HT1080 (cell line): Measurements from ENCODE around the gene NTSR1. TPM values are rescaled to one million over a fixed set of nuclear protein-coding genes. Genes with fewer than 3 reads are reported as not detected.

Experiments
- DNase-seq: peaks from one replicate; pipeline ENCODE4 v3.0.0-alpha.2; 2015; ENCODE audit warnings: low read depth
- total RNA-seq: library from RNA; depleted of rRNA; stranded (reverse); fragments of >200 nt; shearing (Covaris generic); gene quantifications from 2 replicates; pipeline ENCODE4 v1.2.3, GENCODE V29; 2014

NTSR1 gene
- total RNA-seq, 1 experiment from 2014 or later = 0.19 TPM

DNA sequence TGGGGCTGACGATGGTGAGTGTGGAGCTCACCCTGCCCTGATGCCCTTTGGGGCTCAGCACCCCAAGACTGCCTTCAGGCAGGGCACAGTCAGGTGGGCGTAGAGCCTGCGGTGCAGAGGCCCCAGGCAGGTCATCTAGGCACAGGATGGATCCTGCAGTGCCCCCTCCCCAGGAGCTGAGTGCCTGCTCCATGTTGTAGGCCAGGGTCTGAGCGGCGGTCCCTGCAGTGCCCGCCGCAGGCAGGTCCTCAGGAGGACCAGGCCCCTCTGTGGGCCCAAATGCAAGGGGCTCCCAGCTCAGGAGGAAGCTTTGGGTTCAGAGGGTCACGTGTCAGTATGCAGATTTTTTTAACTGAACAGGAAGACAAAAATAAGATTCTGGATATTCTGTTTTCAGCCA, 90.4 kb downstream of the NTSR1 start:
- no peak for DNase-seq

DNA sequence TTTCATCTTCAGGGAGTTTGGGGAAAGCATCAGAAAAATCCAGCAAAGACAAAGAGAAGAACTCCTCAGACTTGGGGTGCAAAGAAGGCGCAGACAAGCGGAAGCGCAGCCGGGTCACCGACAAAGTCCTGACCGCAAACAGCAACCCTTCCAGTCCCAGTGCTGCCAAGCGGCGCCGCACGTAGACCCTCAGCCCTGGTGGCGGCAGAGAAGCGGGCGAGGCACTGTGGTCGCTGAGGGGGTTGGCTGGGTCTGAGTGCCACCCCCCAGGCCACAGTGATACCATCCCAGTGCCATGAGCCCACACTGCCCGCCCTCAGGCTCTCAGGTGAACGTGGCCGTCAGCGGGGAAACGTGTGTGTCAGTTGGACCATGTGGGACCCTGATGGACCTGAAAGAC, 90.8 kb downstream of the NTSR1 start:
- no peak for DNase-seq

DNA sequence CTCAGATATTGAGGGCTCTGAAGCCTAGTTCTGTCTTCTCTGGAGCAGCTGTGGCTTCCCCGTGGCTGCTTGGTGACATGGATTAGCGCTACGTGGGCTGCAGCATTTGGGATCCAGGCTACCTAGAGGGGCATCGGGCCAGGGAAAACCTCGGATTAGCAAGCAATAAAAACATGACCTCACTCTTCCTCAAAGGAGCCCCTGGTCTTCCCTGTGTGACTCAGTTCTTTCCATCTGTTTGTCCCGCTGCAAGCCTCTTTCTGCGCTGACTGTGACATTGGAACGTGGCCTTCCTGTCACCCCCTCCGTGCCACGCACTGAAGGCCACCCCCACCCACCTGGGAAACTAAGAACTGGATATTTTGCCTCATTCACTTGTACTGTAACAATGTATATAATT, 91.2 kb downstream of the NTSR1 start:
- DNase-seq = no peak

DNA sequence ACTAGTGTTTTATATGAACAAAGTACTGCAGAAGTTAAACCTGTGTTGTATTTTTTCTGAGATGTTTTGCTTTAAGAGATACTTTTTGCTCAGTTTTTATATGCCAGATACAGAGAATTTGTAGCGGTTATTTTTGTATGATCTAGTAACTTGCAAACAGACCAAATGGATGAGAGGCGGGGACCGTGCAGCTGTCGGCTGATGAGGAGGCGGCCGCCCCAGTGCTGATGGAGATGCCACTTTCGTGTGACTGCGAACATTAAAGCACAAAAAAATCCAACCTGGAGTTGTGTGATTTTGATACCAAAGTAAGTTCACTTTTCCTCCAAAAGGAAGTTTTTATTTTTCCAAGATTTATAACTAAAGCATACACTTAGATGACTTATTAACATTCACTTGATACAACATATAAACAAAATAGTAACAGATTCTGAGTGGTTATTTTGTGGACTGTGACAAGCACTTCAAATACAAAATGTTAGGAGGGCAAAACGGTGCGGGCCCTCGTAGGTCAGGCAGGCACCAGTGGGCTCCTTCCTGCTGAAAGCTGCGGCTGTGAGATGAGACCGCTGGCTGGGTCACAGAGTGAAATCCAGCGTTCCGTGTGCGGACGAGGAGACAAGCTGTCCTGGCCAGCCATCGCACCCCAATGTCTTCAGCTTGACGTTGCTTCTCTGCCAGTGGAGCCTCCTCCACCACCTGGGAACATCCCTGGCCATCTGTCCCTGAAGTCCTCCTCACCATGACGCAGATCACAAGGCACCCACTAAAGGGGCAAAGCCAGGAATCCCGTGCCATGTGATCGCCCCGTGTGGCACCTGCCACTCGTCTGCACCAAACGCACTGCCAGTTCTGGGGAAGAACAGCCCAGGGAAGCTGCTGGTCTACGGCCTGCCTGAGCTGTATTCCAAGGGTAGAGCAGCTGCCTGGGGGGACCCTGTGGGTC, 92.0 kb downstream of the NTSR1 start:
- no peak for DNase-seq

DNA sequence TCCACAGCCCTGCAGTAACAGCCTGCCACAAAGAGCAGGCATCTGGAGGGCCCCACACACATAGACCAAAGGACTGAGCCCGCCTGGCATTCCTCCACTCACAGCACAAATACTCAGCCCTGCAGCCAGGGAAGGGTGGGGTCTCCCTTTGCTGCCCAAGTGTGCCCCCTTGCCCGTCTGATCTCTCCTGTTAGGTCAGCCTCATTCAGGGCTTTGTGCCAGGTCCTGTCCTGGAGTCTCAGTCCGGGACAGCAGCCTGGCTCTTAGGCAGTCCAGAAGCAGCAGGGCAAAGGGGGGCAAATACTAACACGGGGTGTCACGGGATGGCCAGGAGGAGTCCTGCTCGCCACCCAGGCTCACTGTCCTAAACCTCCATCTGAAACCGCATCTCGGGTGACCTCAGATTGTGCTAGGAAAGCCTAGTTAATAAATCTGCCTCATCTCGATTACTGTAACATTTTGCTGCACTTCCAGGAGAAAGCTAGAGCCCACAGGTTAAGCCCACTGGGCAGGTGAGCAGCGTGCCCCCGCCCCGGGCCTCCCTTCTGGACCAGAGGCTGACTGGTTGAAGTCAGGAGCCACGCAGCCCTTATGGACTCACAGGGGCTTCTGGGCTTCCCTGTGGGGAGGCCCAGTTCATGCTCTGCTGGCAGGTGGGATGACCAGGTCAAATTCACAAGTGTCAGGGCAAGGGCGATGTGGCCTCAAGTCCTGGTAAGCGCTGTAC, 92.8 kb downstream of the NTSR1 start:
- DNase-seq = no peak

DNA sequence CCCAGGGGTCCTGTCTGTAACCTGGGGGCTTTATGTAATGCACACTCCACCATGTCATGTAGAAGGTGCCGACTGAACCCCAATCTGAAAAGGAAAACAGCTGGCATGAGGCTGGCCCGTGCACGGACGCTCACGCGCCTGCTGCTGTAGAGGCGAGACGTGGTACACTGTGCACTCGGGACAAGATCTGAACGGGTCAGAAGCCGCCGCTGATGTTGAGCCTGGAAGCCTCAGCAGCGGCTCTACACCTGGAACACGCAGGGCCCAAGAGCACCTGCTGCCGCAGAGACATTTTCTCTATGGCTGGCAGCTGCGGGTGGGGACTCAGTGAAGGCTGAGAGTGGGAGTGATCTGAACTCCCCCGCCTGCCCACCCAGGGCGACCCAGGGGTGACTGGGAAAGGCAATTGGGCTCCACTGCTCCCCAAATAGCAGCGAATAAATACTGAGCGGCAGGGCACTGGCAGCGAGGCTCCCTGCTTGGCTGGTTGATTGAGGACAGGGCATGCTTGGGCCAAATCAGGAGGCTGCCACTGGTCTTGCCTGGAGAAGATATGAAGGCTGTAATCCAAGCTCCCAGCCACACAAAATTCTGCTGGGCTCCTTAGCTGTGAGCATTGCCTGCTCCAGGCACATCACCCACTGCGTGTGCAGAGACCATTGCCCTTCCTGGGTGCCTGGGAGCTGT, 93.5 kb downstream of the NTSR1 start:
- no peak for DNase-seq

DNA sequence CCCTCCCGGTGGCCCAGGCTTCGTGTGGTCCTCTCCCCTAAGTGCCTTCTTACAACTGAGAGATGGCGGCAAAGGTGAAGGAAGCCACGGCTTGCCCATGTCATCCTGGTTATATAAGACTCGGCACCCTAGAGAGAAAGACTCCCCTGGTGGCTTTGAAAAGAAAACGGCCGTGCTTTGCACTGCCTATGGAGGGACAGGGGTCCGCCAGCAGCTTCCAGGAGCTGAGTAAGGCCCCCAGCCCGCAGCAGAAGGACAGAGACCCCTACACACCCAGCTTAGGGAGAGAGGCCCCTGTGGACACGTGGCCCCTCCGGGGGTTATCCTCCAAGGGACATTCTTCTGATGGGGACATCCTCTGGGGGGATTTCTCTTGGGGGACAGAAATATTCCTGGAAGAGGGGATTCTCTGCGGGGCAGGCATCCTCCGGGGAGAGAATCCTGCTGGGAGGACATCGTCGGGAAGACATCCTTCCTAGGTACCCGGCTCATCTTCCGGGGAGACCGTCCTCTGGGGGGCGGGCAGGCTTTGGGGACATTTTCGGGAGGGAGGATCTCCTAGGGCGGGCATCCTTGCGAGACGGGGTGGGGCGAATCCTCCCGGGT, 95.5 kb downstream of the NTSR1 start:
- no peak for DNase-seq

DNA sequence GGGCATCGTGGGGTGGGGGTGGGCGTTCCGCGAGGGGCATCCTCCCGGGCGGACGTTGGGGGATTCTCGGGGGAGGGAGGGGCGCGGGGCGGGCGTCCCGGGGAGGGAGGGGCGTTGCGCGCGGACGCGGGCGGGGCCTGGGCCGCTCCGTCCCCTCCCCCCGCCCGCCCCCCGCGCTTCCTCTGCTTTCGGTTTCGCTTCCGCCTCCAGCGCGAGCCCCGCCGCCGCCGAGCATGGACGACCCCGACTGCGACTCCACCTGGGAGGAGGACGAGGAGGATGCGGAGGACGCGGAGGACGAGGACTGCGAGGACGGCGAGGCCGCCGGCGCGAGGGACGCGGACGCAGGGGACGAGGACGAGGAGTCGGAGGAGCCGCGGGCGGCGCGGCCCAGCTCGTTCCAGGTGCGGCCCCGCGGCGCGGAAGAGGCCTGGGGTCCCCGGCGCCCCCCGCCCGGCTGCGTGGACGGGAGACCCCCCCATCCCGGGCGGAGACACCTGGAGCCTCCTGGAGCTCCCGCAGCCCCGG, 96.1 kb downstream of the NTSR1 start, which contains the start of gene OGFR:
OGFR (plus strand) TSS at position 209 of the 528 bp plus-strand sequence; CDS start at position 234, 25 bp downstream.
- DNase-seq = no peak

DNA sequence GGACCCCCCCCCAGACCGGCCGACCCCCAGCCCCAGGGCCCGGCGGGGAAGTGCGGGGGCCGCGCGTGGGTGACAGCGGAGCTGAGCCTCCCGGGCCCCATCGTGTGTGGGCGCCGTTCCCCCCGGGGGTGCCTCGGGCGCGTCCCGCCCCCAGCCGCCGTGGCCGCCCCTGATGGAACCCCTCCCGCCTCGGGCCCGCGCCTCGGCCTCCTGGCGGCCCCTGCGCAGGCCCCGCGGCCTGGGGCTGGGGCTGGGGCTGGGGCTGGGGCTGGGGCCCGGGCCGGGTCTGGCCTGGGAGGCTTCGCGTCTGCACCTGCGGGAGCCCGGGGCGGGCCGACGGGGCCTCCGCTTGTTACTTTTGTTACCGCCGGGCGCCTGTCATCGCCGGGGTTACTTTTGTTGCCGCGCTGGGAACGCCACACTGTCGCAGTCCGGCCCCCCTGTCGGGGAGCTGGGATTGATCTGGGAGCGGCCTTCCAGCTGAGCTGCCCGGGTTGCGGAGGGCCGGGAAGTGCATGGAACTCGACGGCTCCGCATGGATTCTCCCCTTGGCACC, 96.6 kb downstream of the NTSR1 start:
- DNase-seq = no peak

DNA sequence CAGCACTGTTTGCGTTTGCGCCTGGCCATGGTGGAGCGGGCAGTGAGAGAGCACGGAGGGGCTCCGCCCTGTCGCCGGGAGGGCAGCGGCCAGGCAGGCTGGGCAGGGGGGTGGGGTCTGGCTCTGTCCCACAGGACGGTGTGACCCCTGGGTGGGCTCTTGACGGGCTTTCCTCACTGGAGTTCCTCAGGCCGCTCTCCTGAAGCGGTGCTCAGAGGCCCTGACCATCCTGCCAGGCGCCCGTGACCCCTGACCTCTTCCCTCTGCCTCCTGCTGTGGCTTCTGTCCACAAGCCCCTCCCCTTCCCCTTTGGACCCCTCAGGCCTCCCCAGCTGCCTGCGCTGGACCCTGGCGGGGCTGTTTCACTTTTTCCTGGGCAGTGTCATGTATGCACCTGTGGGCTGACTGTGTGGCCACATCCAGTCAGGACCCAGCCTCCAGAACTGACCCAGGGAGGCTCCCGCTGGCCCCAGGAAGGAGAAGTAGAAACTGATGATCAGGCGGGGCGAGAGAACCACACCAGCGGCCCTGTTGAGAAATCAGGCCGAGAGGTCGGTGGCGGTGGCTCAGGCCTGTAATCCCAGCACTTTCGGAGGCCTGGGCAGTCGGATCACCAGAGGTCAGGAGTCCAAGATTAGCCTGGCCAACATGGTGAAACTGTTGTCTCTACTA, 97.2 kb downstream of the NTSR1 start:
- DNase-seq = no peak

DNA sequence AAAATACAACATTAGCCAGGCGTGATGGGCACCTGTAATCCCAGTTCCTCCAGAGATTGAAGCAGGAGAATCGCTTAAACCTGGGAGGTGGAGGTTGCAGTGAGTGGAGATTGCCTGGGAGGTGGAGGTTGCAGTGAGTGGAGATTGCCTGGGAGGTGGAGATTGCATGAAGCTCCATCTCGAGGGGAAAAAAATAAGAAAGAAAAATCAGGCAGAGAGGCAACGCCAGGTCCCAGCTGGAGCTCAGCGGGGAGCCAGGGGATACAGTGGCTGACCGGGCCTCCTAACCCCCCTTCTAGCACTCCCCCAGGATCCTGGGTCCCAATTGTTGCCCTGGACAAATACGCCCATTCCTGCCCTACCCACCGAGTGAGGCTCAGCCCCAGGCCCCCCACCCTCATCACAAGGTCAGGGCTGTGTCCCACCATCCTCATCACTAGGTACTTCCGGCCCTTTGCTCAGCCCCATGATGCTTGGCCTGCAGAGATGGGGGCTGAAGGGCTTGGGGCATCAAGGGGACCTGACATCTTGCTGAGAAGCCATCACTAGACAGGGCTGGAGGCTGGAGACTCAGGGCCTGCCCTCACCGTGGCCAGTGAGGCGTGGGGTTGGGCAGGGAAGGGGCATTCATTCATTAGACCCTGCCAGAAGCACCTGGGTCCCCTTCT, 97.9 kb downstream of the NTSR1 start:
- no peak for DNase-seq

DNA sequence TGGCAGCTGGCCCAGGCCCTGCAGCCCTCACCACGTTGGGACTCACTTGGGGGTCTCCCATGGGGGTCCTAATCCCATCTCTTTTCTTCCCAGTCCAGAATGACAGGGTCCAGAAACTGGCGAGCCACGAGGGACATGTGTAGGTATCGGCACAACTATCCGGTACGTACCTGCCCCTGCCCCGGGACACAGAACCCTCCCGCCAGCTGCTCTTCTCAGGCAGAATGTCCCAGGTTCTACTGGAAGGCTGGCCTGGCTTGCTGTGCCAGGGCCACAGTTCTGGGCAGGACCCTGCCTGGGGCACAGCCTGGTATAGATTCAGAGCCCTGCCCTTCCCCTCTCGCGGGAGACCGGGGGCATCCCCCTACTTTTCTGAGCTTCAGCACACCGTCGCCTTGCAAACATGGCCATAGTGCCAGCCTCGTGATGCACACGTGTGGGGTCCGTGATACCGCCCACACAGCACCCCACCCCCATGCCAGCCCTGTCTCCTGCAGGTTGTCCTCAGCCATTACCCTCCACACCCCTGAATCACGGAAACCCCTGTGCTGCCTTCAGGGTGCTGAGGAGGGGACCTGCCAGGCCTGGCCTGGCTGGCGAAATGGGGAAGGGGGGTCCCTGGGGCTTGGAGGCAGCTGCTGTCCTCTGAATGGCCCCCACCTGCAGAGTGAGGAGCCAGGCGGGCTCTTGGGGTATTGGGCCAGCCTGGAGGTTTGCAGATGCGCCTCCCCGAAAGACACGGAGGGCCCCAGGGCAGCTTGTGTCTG, 99.0 kb downstream of the NTSR1 start:
- DNase-seq = no peak

DNA sequence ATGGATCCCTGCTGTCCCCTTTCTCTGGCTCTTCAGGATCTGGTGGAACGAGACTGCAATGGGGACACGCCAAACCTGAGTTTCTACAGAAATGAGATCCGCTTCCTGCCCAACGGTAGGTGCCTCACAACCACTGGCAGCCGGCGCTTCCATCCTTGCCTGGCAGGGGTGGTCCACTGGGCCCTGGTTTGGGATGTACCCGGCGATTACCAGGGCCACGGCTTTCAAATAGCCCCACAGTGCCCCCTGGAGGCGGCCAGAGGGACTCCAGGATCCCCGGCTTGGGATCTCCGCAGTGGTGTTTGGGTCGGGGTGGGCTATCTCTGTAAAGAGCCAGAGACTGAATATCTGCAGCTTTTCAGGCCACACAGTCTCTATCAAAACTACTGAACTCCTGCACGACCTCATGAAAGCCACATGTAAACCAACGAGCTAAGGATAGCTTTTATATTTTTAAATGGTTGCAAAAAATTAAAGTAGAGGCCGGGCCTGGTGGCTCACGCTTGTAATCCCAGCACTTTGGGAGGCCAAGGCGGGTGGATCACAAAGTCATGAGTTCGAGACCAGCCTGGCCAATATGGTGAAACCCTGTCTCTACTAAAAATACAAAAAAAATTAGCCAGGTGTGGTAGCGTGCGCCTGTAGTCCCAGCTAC, 99.7 kb downstream of the NTSR1 start:
- DNase-seq = peak; percentile 60

DNA sequence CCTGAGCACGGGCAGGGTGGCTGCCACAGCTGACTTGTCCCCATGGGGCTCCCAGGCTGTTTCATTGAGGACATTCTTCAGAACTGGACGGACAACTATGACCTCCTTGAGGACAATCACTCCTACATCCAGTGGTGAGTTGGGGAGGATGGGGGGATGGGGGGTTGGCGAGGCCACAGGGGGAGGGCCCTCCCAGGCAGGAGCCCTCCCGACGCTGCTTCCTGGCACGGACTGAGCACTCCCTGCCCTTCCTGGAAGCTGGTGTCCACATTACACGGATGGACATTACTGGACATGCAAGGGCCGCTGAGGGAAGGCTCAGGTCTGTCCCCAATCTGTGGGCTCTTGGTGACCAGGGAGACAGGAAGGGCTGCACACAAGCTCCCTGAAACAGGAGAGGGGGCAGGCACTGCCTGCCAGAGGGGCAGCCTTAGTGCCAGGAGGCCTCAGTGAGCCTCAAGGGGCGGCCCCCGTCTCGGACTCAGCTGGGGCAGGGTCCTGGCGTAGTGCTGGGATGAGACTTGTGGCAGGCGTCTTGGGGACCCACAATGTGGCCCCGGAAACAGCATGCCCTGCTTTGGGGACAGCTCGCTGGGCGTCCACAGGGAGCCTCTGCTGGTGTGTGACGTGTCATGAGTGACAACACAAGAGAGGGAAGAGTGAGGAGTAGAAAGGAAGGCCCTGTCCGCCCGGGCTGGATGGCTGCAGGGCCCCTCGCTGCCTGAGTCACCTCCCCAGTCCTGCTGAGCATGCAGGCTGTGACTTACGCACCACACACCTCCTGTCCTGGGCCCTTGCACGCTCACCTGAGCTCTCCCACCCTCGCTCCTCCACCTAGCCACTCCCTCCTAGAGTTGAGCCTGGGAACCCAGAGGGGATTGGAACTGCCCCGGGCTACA, 101.1 kb downstream of the NTSR1 start:
- DNase-seq = no peak

DNA sequence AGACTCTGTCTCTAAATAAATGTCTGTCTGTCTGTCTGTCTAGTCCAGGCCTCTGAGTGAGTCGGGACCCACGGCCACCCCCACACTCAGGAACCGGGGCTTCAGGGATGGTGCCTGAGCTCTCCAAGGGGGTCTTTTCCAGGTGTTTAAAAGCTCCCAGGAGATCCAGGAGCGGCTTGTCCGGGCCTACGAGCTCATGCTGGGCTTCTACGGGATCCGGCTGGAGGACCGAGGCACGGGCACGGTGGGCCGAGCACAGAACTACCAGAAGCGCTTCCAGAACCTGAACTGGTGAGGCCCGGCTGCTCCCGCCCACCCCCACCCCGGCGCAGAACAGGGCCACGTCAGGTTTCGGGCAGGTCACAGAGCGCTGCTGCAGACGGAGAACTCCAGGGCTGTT, 102.7 kb downstream of the NTSR1 start:
- no peak for DNase-seq

DNA sequence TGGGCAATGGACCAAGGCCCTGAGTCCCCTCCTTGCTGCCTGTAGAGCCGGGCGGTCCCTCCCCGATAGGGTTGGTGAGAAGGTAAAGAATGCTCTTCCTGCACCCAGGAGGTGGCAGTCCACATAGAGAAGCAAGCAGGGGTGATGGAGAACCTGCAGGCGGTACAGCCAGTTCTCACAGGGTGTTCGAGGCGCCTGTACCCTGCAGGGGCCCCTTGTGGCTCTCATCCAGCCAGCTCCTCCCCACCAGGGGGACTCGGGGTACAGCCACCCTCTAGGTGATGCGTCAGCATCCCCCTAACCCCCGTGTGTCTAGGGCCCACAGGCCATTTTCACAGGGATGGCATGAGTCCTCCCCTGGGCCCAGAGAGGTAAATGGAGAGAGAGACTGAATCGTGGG, 103.1 kb downstream of the NTSR1 start:
- no peak for DNase-seq
